ENCODE data around the gene SMR3A.

SMR3A gene

DNA sequence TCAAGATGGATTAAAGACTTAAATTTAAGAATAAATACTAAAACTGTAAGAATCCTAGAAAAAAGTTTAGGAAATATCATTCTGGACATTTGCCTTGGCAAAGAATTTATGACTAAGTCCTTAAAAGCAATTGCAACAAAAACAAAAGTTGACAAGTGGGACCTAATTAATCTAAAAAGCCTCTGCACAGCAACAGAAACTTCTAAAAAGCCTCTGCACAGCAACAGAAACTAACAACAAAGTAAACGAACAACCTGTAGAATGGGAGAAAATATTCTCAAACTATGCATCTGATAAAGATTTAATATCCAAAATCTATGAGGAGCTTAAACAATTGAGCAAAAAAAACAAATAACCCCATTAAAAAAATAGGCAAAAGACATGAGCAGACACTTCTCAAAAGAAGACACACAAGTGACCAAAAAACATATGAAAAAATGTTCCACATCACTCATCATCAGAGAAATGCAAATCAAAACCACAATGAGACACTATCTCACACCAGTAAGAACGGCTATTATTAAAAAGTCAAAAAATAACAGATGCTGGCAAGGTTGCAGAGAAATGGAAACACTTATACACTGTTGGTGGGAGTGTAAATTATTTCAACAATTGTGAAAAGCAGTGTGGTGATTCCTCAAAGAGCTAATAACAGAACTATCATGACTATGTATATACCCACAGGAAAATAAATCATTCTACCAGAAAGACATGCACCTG is 31.7 kb downstream of the SMR3A start:
- H3K4me1 Mint-ChIP-seq, result no peaks in the 10 kb centered on the region
- H3K9me3 Mint-ChIP-seq, result no peaks in the 10 kb centered on the region
- H3K36me3 Mint-ChIP-seq, result no peaks in the 10 kb centered on the region
- H3K27ac Mint-ChIP-seq, result no peak overlapping the region
- no peaks in the 10 kb centered on the region for H3K27me3 Mint-ChIP-seq
- H3K4me3 Mint-ChIP-seq, result no peak overlapping the region
- ATAC-seq, result no peak

GRCh38 chr4:70397580-70397979 is 37.0 kb downstream of the SMR3A start, which contains the start of gene OPRPN:
TSS of gene OPRPN (plus strand) at chr4:70397940. CDS start at chr4:70399286, 1,346 bp downstream.
- H3K4me1 Mint-ChIP-seq, result no peaks in the 10 kb centered on the region
- no peak for ATAC-seq
- H3K9me3 Mint-ChIP-seq, result no peaks in the 10 kb centered on the region
- H3K4me3 Mint-ChIP-seq, result no peak within 1 kb of the TSS
- H3K27me3 Mint-ChIP-seq, result no peaks in the 10 kb centered on the region
- H3K36me3 Mint-ChIP-seq, result no peaks in the 10 kb centered on the region
- no peak within 1 kb of the TSS for H3K27ac Mint-ChIP-seq

DNA sequence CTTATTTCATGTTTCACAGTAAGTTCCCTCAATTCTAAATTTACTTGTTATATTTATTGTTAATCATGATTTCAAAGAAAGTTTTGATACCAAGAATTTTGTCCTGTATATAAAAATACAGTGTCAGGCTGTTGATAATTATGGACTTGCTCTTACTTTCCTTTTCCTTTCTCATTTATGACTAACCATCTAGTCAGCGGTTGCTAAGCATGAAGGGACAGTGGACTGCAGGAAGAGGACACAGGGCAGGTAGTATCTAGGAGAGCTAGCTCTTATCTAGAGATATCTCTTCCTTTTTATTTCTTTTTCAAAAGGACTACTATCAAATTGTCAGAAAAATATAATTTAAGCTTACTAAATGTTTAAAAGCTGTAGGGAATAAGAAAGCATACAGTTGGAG is 38.8 kb downstream of the SMR3A start:
- peaks cover 2% of the 10 kb centered on the region for H3K9me3 Mint-ChIP-seq
- H3K27me3 Mint-ChIP-seq, result no peaks in the 10 kb centered on the region

DNA sequence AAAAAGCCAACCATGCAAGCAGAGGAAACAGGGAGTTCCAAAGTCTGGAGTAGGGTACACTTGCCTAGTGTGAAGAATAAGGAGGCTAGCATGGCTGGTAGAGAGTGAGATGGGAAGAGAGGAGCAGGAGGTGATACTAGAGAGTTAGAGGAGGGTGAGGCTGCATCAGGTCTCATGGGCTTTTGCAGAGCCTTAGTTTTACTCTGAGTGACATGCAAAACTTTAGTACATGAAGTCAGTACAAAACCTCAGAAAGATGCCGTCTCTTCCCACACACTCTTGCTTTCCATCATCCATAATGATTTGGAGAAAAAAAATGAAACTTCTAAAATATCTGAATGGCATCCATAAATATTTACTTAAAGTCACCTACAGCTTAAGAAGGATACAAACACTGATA is 42.2 kb downstream of the SMR3A start:
- no peak for ATAC-seq
- Mint-ChIP-seq H3K27ac (no peak overlapping the region), H3K4me1 (no peaks in the 10 kb centered on the region), H3K4me3 (no peak overlapping the region), H3K9me3 (peaks cover 4% of the 10 kb centered on the region), H3K27me3 (no peaks in the 10 kb centered on the region), H3K36me3 (no peaks in the 10 kb centered on the region)

More for the DNA sequence above, 38.8 kb downstream of the SMR3A start:
- Mint-ChIP-seq H3K4me3 (no peak overlapping the region), H3K4me1 (no peaks in the 10 kb centered on the region), H3K27ac (no peak overlapping the region), H3K36me3 (no peaks in the 10 kb centered on the region)
- no peak for ATAC-seq

DNA sequence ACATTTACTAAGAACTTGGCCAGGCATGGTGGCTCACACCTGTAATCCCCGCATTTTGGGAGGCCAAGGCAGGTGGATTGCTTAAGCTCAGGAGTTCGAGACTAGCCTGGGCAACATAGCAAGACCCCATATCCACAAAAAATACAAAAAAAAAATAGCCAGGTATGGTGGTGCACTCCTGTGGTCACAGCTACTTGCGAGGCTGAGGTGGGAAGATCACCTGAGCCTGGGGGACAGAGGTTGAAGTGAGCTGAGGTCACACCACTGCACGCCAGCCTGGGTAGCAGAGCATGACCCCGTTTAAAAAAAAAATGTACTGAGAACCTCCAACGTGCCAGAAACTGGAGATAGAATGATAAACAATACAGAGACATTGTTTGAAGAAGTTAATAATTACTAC is 45.2 kb downstream of the SMR3A start:
- Mint-ChIP-seq H3K27me3 (no peaks in the 10 kb centered on the region), H3K4me3 (no peak overlapping the region), H3K36me3 (no peaks in the 10 kb centered on the region), H3K9me3 (peaks cover 4% of the 10 kb centered on the region), H3K27ac (no peak overlapping the region), H3K4me1 (no peaks in the 10 kb centered on the region)
- ATAC-seq, result no peak

All from stimulated activated memory B cell treated with anti-CD40 and anti-IgM and Interleukin-4, amounts not matched to agents 10 μg/mL and 1 μg/mL and 100 μg/mL, for 72 hours (primary cell).